PFSK-1 (cell line): ENCODE measurements around the gene SMDT1.

Experiments used
- FOXP2 ChIP-seq: optimal IDR thresholded peaks from 2 replicates; pipeline ENCODE3; 2011; ENCODE audit warnings: borderline replicate concordance, control low read depth, inconsistent platforms; ENCODE audit not compliant: insufficient read depth; ENCODE audit errors: extremely low read length, extremely low read depth
- POLR2AphosphoS5 ChIP-seq: IDR thresholded peaks from 2 replicates; pipeline ENCODE4 v1.6.1; 2012; ENCODE audit warnings: low read depth, mild to moderate bottlenecking, control low read depth, low read length, moderate library complexity
- REST ChIP-seq, 2 experiments: IDR thresholded peaks; 2 replicates each; pipeline versions ENCODE4 v1.6.1 to v1.8.0; 2011 to 2012; ENCODE audit warnings: low read depth in 2 of 2, low read length in 2 of 2, control low read depth in 1 of 2, inconsistent platforms in 1 of 2, mild to moderate bottlenecking in 1 of 2, moderate library complexity in 1 of 2; ENCODE audit not compliant: insufficient read depth in 1 of 2
- SIN3A ChIP-seq: IDR thresholded peaks from 2 replicates; pipeline ENCODE4 v1.6.1; 2012; ENCODE audit warnings: mild to moderate bottlenecking, low read length, moderate library complexity, borderline replicate concordance; ENCODE audit not compliant: insufficient read depth
- TAF1 ChIP-seq: IDR thresholded peaks from 2 replicates; pipeline ENCODE4 v1.6.1; 2012; ENCODE audit warnings: low read length, control low read depth, borderline replicate concordance; ENCODE audit not compliant: insufficient read depth

GRCh38 chr22:42131562-42131961 lies 52.1 kb downstream of the SMDT1 start:
- TF ChIP-seq POLR2AphosphoS5 (no peak), SIN3A (no peak), TAF1 (no peak), FOXP2 (no peak), REST (IDR thresholded peaks at IDR 0.05; ENCODE audit: insufficient read depth in 1 of 2, low read depth in 2 of 2, low read length in 2 of 2) (no peak)
